Sigmoid colon (tissue), 3 donors: ENCODE data around the gene MYL3.

ENCODE experiments used
- CTCF ChIP-seq, 4 experiments: fragments of 450-650 bp in 3 of 4; fragments of 200-600 bp in 1 of 4; IDR thresholded peaks; one replicate each; pipeline ENCODE4 v1.5.1; 2016 to 2019; ENCODE audit warnings: antibody characterized with exemption in 4 of 4, mild to moderate bottlenecking in 3 of 4, moderate library complexity in 2 of 4
- POLR2A ChIP-seq, 2 donors: fragments of 450-650 bp; IDR thresholded peaks; one replicate each; pipeline ENCODE4 v1.6.1; 2016; ENCODE audit warnings: antibody characterized with exemption in 2 of 2, mild to moderate bottlenecking in 2 of 2, moderate library complexity in 2 of 2

DNA sequence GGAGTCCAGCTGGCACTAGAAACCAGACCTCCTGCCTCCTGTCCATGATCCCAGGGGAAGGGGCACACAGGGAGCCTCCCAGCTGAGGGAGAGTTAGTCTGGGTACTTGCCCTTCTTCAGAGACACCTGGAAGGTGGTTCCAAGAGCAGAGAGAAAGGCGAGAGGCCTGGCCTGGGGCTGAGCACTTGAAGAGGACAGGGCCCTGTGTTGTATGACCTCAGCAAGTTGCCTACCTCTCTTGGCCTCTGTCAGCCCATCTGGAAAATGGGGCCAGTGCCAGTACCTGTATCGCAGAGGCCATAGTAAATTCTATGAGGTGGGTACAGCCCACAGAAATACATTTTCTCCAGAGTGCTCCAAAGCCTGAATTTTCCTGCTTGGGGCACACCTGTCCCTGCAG, 33.8 kb upstream of the MYL3 start:
- no peak for TF ChIP-seq CTCF (IDR thresholded peaks at IDR 0.05)
- no peak for TF ChIP-seq POLR2A (IDR thresholded peaks at IDR 0.05)
